ENCODE results near the gene SERPINH1. TPM values are rescaled to one million over a fixed set of nuclear protein-coding genes. Genes with fewer than 3 reads are reported as not detected.
A peak's percentile ranks its signal among the peaks of the same experiment; 100 is the strongest.

SERPINH1 gene
- total RNA-seq, 1 donor from 2014 or later: 4.5 TPM

- peaks cover 4% of the 10 kb centered on the region for H3K27me3 Mint-ChIP-seq
- H3K4me3 Mint-ChIP-seq: no peak overlapping the region
- no peaks in the 10 kb centered on the region for H3K9me3 Mint-ChIP-seq
- no peak for TF ChIP-seq CTCF (IDR thresholded peaks at IDR 0.05)
- CTCF ChIA-PET: no interaction called here
- DNase-seq (no peak), ATAC-seq (ENCODE audit: low read depth) (peak; percentile 40)
- intact Hi-C loops (cut with micrococcal nuclease): no loop called here
- POLR2A ChIA-PET: no interaction called here
- H3K36me3 Mint-ChIP-seq (ENCODE audit: low read depth): no peaks in the 10 kb centered on the region
- no peak overlapping the region for H3K27ac Mint-ChIP-seq
- H3K4me1 Mint-ChIP-seq: peaks cover 20% of the 10 kb centered on the region
These were observed 33.4 kb downstream of the SERPINH1 start for GRCh38 chr11:75595429-75595828.

- no peak overlapping the region for H3K4me3 Mint-ChIP-seq
- no peak for TF ChIP-seq CTCF (IDR thresholded peaks at IDR 0.05)
- DNase-seq (no peak), ATAC-seq (ENCODE audit: low read depth) (no peak)
- H3K27ac Mint-ChIP-seq: no peak overlapping the region
- H3K27me3 Mint-ChIP-seq: peaks cover 4% of the 10 kb centered on the region
- peaks cover 20% of the 10 kb centered on the region for H3K4me1 Mint-ChIP-seq
- intact Hi-C loops (cut with micrococcal nuclease): loop anchor here (1.0 to 2.0 kb wide), 2 partner anchors 50 to 110 kb away; no protein-coding TSS in a partner anchor
- CTCF ChIA-PET: interaction anchor here (0.7 kb wide), 1 partner anchor 88 kb away, joined by 3 read pairs; no protein-coding TSS in a partner anchor
- H3K36me3 Mint-ChIP-seq (ENCODE audit: low read depth): no peaks in the 10 kb centered on the region
- POLR2A ChIA-PET: interaction anchor here (1.1 kb wide), 1 partner anchor 12 kb away, joined by 5 read pairs; no protein-coding TSS in a partner anchor
- H3K9me3 Mint-ChIP-seq: no peaks in the 10 kb centered on the region
These were observed 34.9 kb downstream of the SERPINH1 start for GRCh38 chr11:75596914-75597313.

- ChIA-PET CTCF (interaction anchor here (0.7 to 1.7 kb wide), 4 partner anchors 10 to 271 kb away, joined by 3 to 6 read pairs (median 4); no protein-coding TSS in a partner anchor), POLR2A (no interaction called here)
- H3K36me3 Mint-ChIP-seq (ENCODE audit: low read depth): no peaks in the 10 kb centered on the region
- DNase-seq (no peak), ATAC-seq (ENCODE audit: low read depth) (no peak)
- peaks cover 4% of the 10 kb centered on the region for H3K27me3 Mint-ChIP-seq
- H3K27ac Mint-ChIP-seq: no peak overlapping the region
- no peak for TF ChIP-seq CTCF (IDR thresholded peaks at IDR 0.05)
- H3K9me3 Mint-ChIP-seq: no peaks in the 10 kb centered on the region
- intact Hi-C loops (cut with micrococcal nuclease): loop anchor here (1.0 to 2.0 kb wide), 2 partner anchors 50 to 109 kb away; no protein-coding TSS in a partner anchor
- H3K4me1 Mint-ChIP-seq: peaks cover 20% of the 10 kb centered on the region
- H3K4me3 Mint-ChIP-seq: no peak overlapping the region
These were observed 35.6 kb downstream of the SERPINH1 start for GRCh38 chr11:75597636-75598035.

GRCh38 chr11:75598264-75598663, 36.2 kb downstream of the SERPINH1 start:
- intact Hi-C loops (cut with micrococcal nuclease): no loop called here
- ChIA-PET POLR2A (interaction anchor here (1.4 kb wide), 1 partner anchor 11 kb away, joined by 3 read pairs; no protein-coding TSS in a partner anchor), CTCF (interaction anchor here (0.9 to 1.7 kb wide), 3 partner anchors 9 to 270 kb away, joined by 4 to 6 read pairs (median 5); no protein-coding TSS in a partner anchor)
- Mint-ChIP-seq H3K4me1 (peaks cover 20% of the 10 kb centered on the region), H3K36me3 (ENCODE audit: low read depth) (no peaks in the 10 kb centered on the region), H3K27me3 (no peaks in the 10 kb centered on the region), H3K27ac (no peak overlapping the region), H3K9me3 (no peaks in the 10 kb centered on the region), H3K4me3 (no peak overlapping the region)
- TF ChIP-seq CTCF (IDR thresholded peaks at IDR 0.05): no peak
- DNase-seq (no peak), ATAC-seq (ENCODE audit: low read depth) (no peak)

- H3K27me3 Mint-ChIP-seq: peaks cover under 1% of the 10 kb centered on the region
- intact Hi-C loops (cut with micrococcal nuclease): no loop called here
- no peak overlapping the region for H3K27ac Mint-ChIP-seq
- H3K9me3 Mint-ChIP-seq: no peaks in the 10 kb centered on the region
- no peaks in the 10 kb centered on the region for H3K36me3 Mint-ChIP-seq (ENCODE audit: low read depth)
- CTCF ChIA-PET: interaction anchor here (0.8 to 1.7 kb wide), 3 partner anchors 9 to 611 kb away, joined by 3 to 4 read pairs (median 4); no protein-coding TSS in a partner anchor
- DNase-seq (no peak), ATAC-seq (ENCODE audit: low read depth) (no peak)
- TF ChIP-seq CTCF (IDR thresholded peaks at IDR 0.05): no peak
- POLR2A ChIA-PET: interaction anchor here (1.4 kb wide), 1 partner anchor 12 kb away, joined by 3 read pairs; no protein-coding TSS in a partner anchor
- no peak overlapping the region for H3K4me3 Mint-ChIP-seq
- peaks cover 20% of the 10 kb centered on the region for H3K4me1 Mint-ChIP-seq
These were observed 36.8 kb downstream of the SERPINH1 start for GRCh38 chr11:75598900-75599299.

Measured in activated B cell treated with CpG ODN at 0.5 μM for 24 hours (primary cell).